Smooth muscle cell (in vitro differentiated cells): ENCODE measurements around the gene TNRC18. TPM values are rescaled to one million over a fixed set of nuclear protein-coding genes. Genes with fewer than 3 reads are reported as not detected.
A peak's percentile ranks its signal among the peaks of the same experiment; 100 is the strongest.

ENCODE experiments used
- DNase-seq: peaks from one replicate; lab custom pipeline; 2025; ENCODE audit not compliant: unreplicated experiment; lab: John Stamatoyannopoulos, UW
- H2AFZ ChIP-seq: fragments of 200-600 bp; sonication (generic); 2 replicates; pipeline ENCODE4 v1.6.0; 2016; ENCODE audit warnings: antibody characterized with exemption, low read depth, mild to moderate bottlenecking
- H3F3A ChIP-seq: fragments of 200-600 bp; sonication (generic); 2 replicates; pipeline ENCODE4 v1.6.0; 2017; ENCODE audit warnings: antibody characterized with exemption, low read depth
- H3K27ac ChIP-seq: fragments of 200-600 bp; sonication (generic); 2 replicates; pipeline ENCODE4 v1.5.1; 2016; ENCODE audit warnings: low read depth, mild to moderate bottlenecking
- H3K27me3 ChIP-seq: fragments of 200-600 bp; sonication (generic); 2 replicates; pipeline ENCODE4 v1.6.1; 2016; ENCODE audit warnings: low read depth, mild to moderate bottlenecking
- H3K36me3 ChIP-seq: fragments of 200-600 bp; sonication (generic); 2 replicates; pipeline ENCODE4 v1.5.1; 2016; ENCODE audit warnings: low read depth
- H3K4me1 ChIP-seq: fragments of 200-600 bp; sonication (generic); 2 replicates; pipeline ENCODE4 v1.5.1; 2016; ENCODE audit warnings: low read depth
- H3K4me2 ChIP-seq: fragments of 200-600 bp; sonication (generic); 2 replicates; pipeline ENCODE4 v1.6.0; 2016; ENCODE audit warnings: mild to moderate bottlenecking
- H3K4me3 ChIP-seq: fragments of 200-600 bp; sonication (generic); 2 replicates; pipeline ENCODE4 v1.5.1; 2016; ENCODE audit warnings: mild to moderate bottlenecking
- H3K79me2 ChIP-seq: fragments of 200-600 bp; sonication (generic); 2 replicates; pipeline ENCODE4 v1.6.0; 2016; ENCODE audit warnings: low read depth, mild to moderate bottlenecking
- H3K9ac ChIP-seq: fragments of 200-600 bp; sonication (generic); 2 replicates; pipeline ENCODE4 v1.6.0; 2016; ENCODE audit warnings: low read depth
- H3K9me3 ChIP-seq: fragments of 200-600 bp; sonication (generic); replicated peaks from 2 replicates; pipeline ENCODE4 v1.5.1; 2016; ENCODE audit warnings: low read depth
- H4K20me1 ChIP-seq: fragments of 200-600 bp; sonication (generic); 2 replicates; pipeline ENCODE4 v1.6.0; 2016; ENCODE audit warnings: low read depth
- WGBS: methylation state at CpG from one replicate; pipeline ENCODE4 v1.1.7; 2016; ENCODE audit warnings: low lambda C conversion rate; 5-methylcytosine and 5-hydroxymethylcytosine counted together
- polyA plus RNA-seq: library from polyadenylated mRNA; unstranded; fragments of >200 nt; fragmentation: Nextera tagmentation; extraction: Ambion mirVana; gene quantifications from 2 replicates; pipeline ENCODE4 v1.2.1, GENCODE V29; 2016
- total RNA-seq: library from RNA; depleted of rRNA; stranded (reverse); fragments of >200 nt; gene quantifications from 2 replicates; pipeline ENCODE4 v1.2.3, GENCODE V29; 2014
- TF ChIP-seq, protein P1 (sequence below): fragments of 200-600 bp; sonication (generic); IDR thresholded peaks from 2 replicates; pipeline ENCODE4 v1.5.1; 2017; ENCODE audit warnings: borderline replicate concordance, mild to moderate bottlenecking, antibody characterized with exemption; ENCODE audit not compliant: insufficient read depth, poor library complexity, severe bottlenecking

The TNRC18 gene
- total and polyA plus RNA-seq, 2 experiments from 2014 or later, result 6.4 to 40.3 TPM

DNA sequence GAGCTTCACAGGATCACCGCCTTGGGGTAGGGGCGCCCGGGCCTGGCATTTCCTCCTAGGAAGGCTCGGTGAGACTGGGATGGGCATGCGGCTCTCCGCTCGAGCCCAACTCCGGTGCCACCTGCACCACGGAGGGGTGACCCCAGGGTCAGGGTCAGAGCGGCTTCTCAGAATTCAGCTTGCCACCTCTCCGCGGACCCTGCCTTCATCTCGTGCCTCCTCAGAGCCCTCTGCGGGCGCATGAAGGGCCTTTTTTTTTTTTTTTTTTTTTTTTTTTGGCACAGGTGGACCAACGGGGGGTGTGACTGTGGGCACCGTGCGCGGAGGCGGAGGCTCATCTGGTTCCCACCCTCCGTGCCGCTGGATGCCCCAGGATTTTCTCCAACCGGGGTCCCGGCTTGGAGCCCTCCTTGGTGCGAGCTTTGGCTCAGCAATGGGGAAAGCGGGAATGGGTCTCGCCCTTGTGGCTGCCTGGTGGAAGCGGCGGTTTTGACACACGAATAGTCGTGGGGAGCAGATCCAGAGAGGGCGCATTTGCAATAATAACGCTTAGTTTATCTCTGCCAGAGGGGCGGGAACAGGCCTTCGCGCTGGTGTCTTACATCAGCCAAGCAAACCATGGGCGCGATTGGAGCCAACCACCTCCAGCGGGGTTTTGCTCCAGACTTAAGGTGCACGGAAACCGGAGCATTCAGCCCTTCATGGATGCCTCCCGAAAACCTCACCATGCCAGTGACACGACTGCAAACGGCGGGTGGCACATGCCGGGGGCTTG is 5.0 kb upstream of the TNRC18 start:
- Histone ChIP-seq H3K4me1 (peaks cover 21% of the 10 kb centered on the region), H2AFZ (no peak overlapping the region), H3K9ac (peak overlapping the region; percentile 92), H4K20me1 (peaks cover 6% of the 10 kb centered on the region), H3K9me3 (no peaks in the 10 kb centered on the region), H3K4me3 (peak overlapping the region; percentile 74), H3K4me2 (peak overlapping the region; percentile 92), H3K27ac (peak overlapping the region; percentile 97), H3K27me3 (no peaks in the 10 kb centered on the region), H3K36me3 (no peaks in the 10 kb centered on the region), H3K79me2 (peaks cover 40% of the 10 kb centered on the region), H3F3A (peaks cover 4% of the 10 kb centered on the region)
- DNase-seq, result peak; percentile 27
- TF ChIP-seq, protein P1, sequence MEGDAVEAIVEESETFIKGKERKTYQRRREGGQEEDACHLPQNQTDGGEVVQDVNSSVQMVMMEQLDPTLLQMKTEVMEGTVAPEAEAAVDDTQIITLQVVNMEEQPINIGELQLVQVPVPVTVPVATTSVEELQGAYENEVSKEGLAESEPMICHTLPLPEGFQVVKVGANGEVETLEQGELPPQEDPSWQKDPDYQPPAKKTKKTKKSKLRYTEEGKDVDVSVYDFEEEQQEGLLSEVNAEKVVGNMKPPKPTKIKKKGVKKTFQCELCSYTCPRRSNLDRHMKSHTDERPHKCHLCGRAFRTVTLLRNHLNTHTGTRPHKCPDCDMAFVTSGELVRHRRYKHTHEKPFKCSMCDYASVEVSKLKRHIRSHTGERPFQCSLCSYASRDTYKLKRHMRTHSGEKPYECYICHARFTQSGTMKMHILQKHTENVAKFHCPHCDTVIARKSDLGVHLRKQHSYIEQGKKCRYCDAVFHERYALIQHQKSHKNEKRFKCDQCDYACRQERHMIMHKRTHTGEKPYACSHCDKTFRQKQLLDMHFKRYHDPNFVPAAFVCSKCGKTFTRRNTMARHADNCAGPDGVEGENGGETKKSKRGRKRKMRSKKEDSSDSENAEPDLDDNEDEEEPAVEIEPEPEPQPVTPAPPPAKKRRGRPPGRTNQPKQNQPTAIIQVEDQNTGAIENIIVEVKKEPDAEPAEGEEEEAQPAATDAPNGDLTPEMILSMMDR, result no peak
- 4% methylated on average over 46 of the region's 46 CpGs for WGBS

DNA sequence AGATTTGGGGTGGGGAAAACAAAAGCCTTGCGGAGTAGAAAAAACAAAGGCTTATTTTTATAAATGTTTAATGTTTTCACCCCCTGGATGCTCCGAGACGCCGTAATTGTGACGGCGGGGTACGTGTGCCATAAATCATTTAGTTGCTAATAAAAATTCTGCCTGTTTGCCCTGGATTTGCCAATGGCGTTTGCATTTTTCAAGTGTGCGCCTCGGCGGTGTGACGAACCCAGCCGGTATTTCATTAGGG is 2.5 kb upstream of the TNRC18 start:
- 0% methylated on average over 13 of the region's 13 CpGs for WGBS
- peaks cover 4% of the 10 kb centered on the region for H3F3A ChIP-seq
- peak overlapping the region; percentile 97 for H3K27ac ChIP-seq
- DNase-seq, result no peak
- no peaks in the 10 kb centered on the region for H3K36me3 ChIP-seq
- H2AFZ ChIP-seq, result no peak overlapping the region
- peaks cover 52% of the 10 kb centered on the region for H3K79me2 ChIP-seq
- no peaks in the 10 kb centered on the region for H3K27me3 ChIP-seq
- TF ChIP-seq, protein P1, result no peak
- H3K4me1 ChIP-seq, result peaks cover 21% of the 10 kb centered on the region
- peak overlapping the region; percentile 92 for H3K4me2 ChIP-seq
- H3K9ac ChIP-seq, result peak overlapping the region; percentile 89
- H4K20me1 ChIP-seq, result peaks cover 6% of the 10 kb centered on the region
- peak overlapping the region; percentile 74 for H3K4me3 ChIP-seq
- H3K9me3 ChIP-seq, result no peaks in the 10 kb centered on the region

DNA sequence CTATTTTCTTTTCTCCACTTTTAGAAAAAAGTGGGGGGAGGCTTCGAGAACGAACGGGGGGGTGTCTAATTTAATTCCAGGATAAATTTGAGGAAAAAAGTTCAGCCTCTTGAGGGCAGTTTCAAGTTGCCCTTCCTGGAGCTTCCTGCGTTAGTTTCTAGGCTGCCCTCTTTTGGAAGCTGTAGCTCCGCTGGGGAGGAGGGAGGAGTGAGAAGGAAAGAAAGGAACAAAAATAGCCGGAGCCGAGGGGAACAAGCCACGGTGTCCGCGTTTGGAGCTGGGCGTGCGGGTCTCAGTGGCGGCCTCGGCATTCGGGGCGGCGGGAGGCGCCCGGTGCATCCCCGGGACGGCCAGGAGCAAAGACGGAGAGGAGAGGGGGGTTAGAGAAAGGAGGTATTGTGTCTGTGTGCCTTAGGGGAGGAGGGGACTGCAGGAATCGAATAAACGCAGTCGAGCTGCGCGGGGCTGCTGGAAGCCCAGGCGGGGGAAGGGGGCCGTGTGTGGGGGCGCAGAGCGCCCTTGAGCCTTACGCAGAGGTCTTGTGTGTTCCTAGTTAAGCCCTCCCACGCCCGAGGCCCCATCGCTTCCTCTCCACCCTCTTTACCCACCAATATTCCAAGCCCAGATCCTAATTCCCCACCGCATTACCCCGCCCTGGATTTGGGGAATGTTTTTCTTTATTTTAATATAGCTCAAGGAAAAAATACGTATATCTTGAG is 2.0 kb upstream of the TNRC18 start:
- H4K20me1 ChIP-seq, result peaks cover 10% of the 10 kb centered on the region
- peak overlapping the region; percentile 97 for H3K27ac ChIP-seq
- H2AFZ ChIP-seq, result peak overlapping the region; percentile 7
- peaks cover 3% of the 10 kb centered on the region for H3F3A ChIP-seq
- peak; percentile 75 for DNase-seq
- H3K9ac ChIP-seq, result peak overlapping the region; percentile 89
- TF ChIP-seq, protein P1, result no peak
- under 1% methylated on average over 28 of the region's 38 CpGs for WGBS
- H3K4me2 ChIP-seq, result peak overlapping the region; percentile 92
- peaks cover 52% of the 10 kb centered on the region for H3K79me2 ChIP-seq
- peak overlapping the region; percentile 74 for H3K4me3 ChIP-seq
- peaks cover 21% of the 10 kb centered on the region for H3K4me1 ChIP-seq
- H3K36me3 ChIP-seq, result no peaks in the 10 kb centered on the region
- H3K27me3 ChIP-seq, result no peaks in the 10 kb centered on the region
- no peaks in the 10 kb centered on the region for H3K9me3 ChIP-seq
